HL-60 (cell line): ENCODE data around the gene LMBR1.

Experiments used
- CTCF ChIP-seq: IDR thresholded peaks from one replicate; pipeline ENCODE4 v1.5.1; 2011; ENCODE audit warnings: low read length, control low read depth, inconsistent platforms; ENCODE audit not compliant: insufficient read depth
- POLR2AphosphoS5 ChIP-seq: IDR thresholded peaks from 2 replicates; pipeline ENCODE4 v1.6.1; 2012; ENCODE audit warnings: low read depth

DNA sequence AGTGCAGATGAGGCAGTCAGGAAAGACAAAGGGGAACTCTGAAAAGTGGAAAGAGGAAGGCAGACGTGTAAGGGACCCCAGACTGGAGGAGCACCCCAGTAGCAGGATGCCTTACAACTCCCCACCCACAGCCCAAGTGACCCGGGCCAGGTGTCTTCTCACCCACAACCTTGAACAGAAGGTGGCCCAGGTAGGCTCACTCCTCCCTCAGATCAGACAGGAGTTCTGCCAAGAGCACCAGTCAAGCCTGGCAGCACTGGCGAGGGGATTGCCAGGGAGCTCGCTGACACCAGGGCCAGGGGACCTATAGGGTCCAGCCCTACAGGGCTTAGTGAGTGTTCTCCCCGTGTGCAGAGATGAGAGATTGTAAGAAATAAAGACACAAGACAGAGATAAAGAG, 27.1 kb upstream of the LMBR1 start:
- no peak for TF ChIP-seq CTCF
- TF ChIP-seq POLR2AphosphoS5: no peak
